Right renal pelvis (tissue), 4 donors: Measurements from ENCODE around the gene TLR10. TPM values are rescaled to one million over a fixed set of nuclear protein-coding genes. Genes with fewer than 3 reads are reported as not detected.
"Not testable (repeated sequence)": the region's sequence is repeated elsewhere in the genome, so short reads cannot be mapped to it uniquely, and the experiment has no call there.

Experiments
- DNase-seq, 4 donors: peaks; one replicate each; pipeline ENCODE4 v3.0.0-alpha.2; 2013; ENCODE audit warnings: low read depth in 4 of 4, low spot score in 3 of 4, missing footprints in 1 of 4
- polyA plus RNA-seq, 4 donors: library from polyadenylated mRNA; unstranded; fragments of 120-200 nt; gene quantifications; one replicate each; pipeline ENCODE4 v1.2.1, GENCODE V29; 2013; ENCODE audit not compliant: insufficient read length in 4 of 4

Gene TLR10
- polyA plus RNA-seq, 4 donors = 0.26 to 1.2 (median 0.89) TPM

GRCh38 chr4:38802561-38803355 lies 20.0 kb upstream of the TLR10 start:
- no peak for DNase-seq

- no peak for DNase-seq
Measured at GRCh38 chr4:38800961-38801450, 18.2 kb upstream of the TLR10 start.

- DNase-seq = no peak
Measured at GRCh38 chr4:38800366-38800765, 17.6 kb upstream of the TLR10 start.

- DNase-seq = no peak
Measured at GRCh38 chr4:38795087-38795486, 12.3 kb upstream of the TLR10 start.

- DNase-seq = no peak
Measured at GRCh38 chr4:38794051-38794450, 11.3 kb upstream of the TLR10 start.

GRCh38 chr4:38791010-38791409 lies 8.2 kb upstream of the TLR10 start:
- DNase-seq = no peak

- DNase-seq = no peak
Measured at GRCh38 chr4:38788317-38788716, 5.5 kb upstream of the TLR10 start.

GRCh38 chr4:38787693-38788092 lies 4.9 kb upstream of the TLR10 start:
- no peak for DNase-seq

- no peak for DNase-seq
Measured at GRCh38 chr4:38785901-38786402, 3.2 kb upstream of the TLR10 start.

GRCh38 chr4:38785041-38785790 lies 2.4 kb upstream of the TLR10 start:
- DNase-seq = no peak

GRCh38 chr4:38784141-38784540 lies 1.4 kb upstream of the TLR10 start:
- DNase-seq = no peak

GRCh38 chr4:38783109-38783460 lies 295 bp upstream of the TLR10 start:
- DNase-seq = no peak

GRCh38 chr4:38781854-38782261 lies 932 bp downstream of the TLR10 start:
- no peak for DNase-seq

GRCh38 chr4:38780833-38781484 lies 1.8 kb downstream of the TLR10 start:
- no peak for DNase-seq

GRCh38 chr4:38779790-38780189 lies 3.0 kb downstream of the TLR10 start:
- no peak for DNase-seq

GRCh38 chr4:38777925-38778324 lies 4.9 kb downstream of the TLR10 start:
- DNase-seq = not testable (repeated sequence)

- no peak for DNase-seq
Measured at GRCh38 chr4:38775326-38775725, 7.5 kb downstream of the TLR10 start.

GRCh38 chr4:38774181-38774955 lies 8.4 kb downstream of the TLR10 start:
- no peak for DNase-seq

- not testable (repeated sequence) for DNase-seq
Measured at GRCh38 chr4:38770281-38770680, 12.5 kb downstream of the TLR10 start.

- no peak for DNase-seq
Measured at GRCh38 chr4:38769857-38770256, 12.9 kb downstream of the TLR10 start.
